NCI-H345 treated with DMSO at 0.1 percent for 48 hours (cell line): ENCODE results near the gene IPPK.

Source experiments
- DNase-seq: peaks from one replicate; lab custom pipeline; 2025; ENCODE audit not compliant: unreplicated experiment; lab: John Stamatoyannopoulos, UW

Gene IPPK

GRCh38 chr9:92686954-92687353 lies 17.0 kb upstream of the IPPK start:
- DNase-seq: no peak

- no peak for DNase-seq
Observed at GRCh38 chr9:92685022-92685421, 15.1 kb upstream of the IPPK start.

- no peak for DNase-seq
Observed at GRCh38 chr9:92682269-92682668, 12.3 kb upstream of the IPPK start.

GRCh38 chr9:92680166-92681119 lies 10.5 kb upstream of the IPPK start:
- DNase-seq: no peak

GRCh38 chr9:92679413-92680165 lies 9.7 kb upstream of the IPPK start:
- DNase-seq: no peak

- DNase-seq: no peak
Observed at GRCh38 chr9:92671323-92671722, 1.4 kb upstream of the IPPK start.

GRCh38 chr9:92669527-92669889 lies 423 bp downstream of the IPPK start:
- DNase-seq: no peak

- DNase-seq: no peak
Observed at GRCh38 chr9:92668746-92669526, 995 bp downstream of the IPPK start.

- no peak for DNase-seq
Observed at GRCh38 chr9:92666912-92667532, 2.9 kb downstream of the IPPK start.

GRCh38 chr9:92666236-92666635 lies 3.7 kb downstream of the IPPK start:
- DNase-seq: no peak

GRCh38 chr9:92665836-92666235 lies 4.1 kb downstream of the IPPK start:
- no peak for DNase-seq

- no peak for DNase-seq
Observed at GRCh38 chr9:92664394-92665152, 5.4 kb downstream of the IPPK start.

GRCh38 chr9:92663951-92664350 lies 6.0 kb downstream of the IPPK start:
- DNase-seq: no peak

GRCh38 chr9:92663126-92663525 lies 6.8 kb downstream of the IPPK start:
- no peak for DNase-seq

- DNase-seq: no peak
Observed at GRCh38 chr9:92661743-92662142, 8.2 kb downstream of the IPPK start.

- no peak for DNase-seq
Observed at GRCh38 chr9:92661127-92661526, 8.8 kb downstream of the IPPK start.

GRCh38 chr9:92660266-92660665 lies 9.7 kb downstream of the IPPK start:
- DNase-seq: no peak

- no peak for DNase-seq
Observed at GRCh38 chr9:92659601-92660000, 10.3 kb downstream of the IPPK start.

GRCh38 chr9:92658611-92659010 lies 11.3 kb downstream of the IPPK start:
- DNase-seq: no peak

GRCh38 chr9:92658176-92658575 lies 11.8 kb downstream of the IPPK start:
- DNase-seq: no peak
